GM21529 (cell line): Measurements from ENCODE around the gene MDN1.

Experiments
- ATAC-seq: cut with Tn5 transposase; IDR thresholded peaks from one replicate; pipeline ENCODE4 v1.9.1; 2021; ENCODE audit not compliant: unreplicated experiment

MDN1 gene

GRCh38 chr6:89695667-89696066 is 123.9 kb downstream of the MDN1 start:
- ATAC-seq = no peak

GRCh38 chr6:89694428-89694827 is 125.2 kb downstream of the MDN1 start:
- no peak for ATAC-seq

GRCh38 chr6:89693207-89693606 is 126.4 kb downstream of the MDN1 start:
- no peak for ATAC-seq

DNA sequence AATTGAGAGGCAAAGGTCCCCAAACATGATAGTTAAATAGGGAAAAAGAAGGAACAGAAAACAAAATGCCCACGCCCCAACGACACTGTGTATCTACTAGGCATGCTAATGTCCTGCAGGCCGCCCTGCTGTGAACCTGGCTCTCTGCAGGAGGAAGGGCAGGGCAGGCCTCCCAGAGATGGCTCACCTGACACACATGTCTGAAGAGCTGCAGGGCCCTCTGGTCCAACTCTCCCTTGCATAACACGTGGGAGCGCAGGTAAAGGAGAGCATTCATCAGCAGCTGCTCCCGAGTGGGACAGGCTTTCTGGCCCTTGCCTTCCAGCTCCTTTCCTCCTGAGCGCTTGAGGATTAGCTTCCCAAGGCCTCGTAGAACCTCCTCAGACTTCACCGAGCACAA is 127.3 kb downstream of the MDN1 start:
- ATAC-seq = no peak

- no peak for ATAC-seq
These were observed 128.7 kb downstream of the MDN1 start for GRCh38 chr6:89690944-89691324.

GRCh38 chr6:89689732-89690131 is 129.9 kb downstream of the MDN1 start:
- no peak for ATAC-seq

- no peak for ATAC-seq
These were observed 131.3 kb downstream of the MDN1 start for GRCh38 chr6:89688328-89688727.

GRCh38 chr6:89685311-89685710 is 134.3 kb downstream of the MDN1 start:
- no peak for ATAC-seq

- no peak for ATAC-seq
These were observed 136.6 kb downstream of the MDN1 start for GRCh38 chr6:89682991-89683390.

DNA sequence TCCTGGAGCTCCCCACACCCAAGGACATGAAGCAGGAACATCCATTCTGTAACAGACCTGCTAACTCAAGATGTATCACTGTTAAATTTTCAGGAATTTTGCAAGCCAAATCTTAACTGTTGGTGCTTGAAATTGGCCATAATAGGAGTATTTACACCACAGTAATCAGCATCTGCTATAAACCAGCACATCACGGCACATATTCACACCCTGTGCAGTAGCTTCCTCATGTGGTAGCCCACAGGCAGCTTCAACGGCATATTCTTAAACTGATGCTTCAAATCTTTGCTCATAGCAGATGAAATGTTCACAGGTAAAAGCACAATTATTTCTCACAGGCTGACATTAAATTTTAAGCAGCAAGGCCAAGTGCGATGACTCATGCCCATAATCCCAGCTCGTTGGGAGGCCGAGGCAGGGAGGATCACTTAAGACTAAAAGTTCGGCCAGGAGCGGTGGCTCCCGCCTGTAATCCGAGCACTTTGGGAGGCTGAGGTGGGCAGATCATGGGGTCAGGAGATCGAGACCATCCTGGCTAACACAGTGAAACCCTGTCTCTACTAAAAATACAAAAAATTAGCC is 137.5 kb downstream of the MDN1 start:
- ATAC-seq = no peak

DNA sequence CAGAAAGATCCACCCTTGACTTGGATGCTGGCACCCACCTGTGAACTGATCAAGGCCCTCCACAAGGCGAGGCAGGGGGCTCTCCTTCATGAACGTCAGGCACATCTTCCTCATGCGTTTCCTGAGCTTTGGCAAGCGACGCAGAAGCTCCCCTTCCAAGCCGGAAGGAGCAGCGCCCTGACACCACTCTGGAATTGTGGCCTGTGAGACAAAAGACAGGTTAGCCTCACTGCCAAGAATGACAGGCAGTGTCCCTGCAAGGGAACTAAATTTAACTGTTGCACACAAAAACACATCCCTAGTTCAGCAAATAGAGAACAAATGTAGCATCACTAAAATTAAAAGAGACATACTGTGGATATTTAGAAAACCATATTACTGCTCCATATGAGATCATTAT is 139.0 kb downstream of the MDN1 start:
- no peak for ATAC-seq

DNA sequence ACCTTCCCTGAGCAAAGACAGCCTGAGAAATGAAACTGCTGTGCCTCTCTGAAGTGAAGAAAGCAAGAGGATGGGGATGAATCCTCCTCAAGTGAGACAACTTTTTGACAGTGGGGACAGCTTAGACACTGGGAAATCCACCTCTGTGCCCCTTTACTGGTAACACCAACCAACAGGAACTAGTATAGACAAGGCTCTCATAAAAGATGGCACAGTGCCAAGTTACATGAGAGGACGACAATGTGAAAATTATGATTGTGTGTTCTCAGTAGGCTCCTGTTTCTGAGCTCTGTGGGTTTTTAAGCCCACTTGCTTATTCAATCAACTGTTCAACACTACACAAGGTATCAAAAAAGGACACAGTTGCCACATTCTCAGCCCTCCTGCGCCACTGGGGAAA is 139.4 kb downstream of the MDN1 start:
- no peak for ATAC-seq

DNA sequence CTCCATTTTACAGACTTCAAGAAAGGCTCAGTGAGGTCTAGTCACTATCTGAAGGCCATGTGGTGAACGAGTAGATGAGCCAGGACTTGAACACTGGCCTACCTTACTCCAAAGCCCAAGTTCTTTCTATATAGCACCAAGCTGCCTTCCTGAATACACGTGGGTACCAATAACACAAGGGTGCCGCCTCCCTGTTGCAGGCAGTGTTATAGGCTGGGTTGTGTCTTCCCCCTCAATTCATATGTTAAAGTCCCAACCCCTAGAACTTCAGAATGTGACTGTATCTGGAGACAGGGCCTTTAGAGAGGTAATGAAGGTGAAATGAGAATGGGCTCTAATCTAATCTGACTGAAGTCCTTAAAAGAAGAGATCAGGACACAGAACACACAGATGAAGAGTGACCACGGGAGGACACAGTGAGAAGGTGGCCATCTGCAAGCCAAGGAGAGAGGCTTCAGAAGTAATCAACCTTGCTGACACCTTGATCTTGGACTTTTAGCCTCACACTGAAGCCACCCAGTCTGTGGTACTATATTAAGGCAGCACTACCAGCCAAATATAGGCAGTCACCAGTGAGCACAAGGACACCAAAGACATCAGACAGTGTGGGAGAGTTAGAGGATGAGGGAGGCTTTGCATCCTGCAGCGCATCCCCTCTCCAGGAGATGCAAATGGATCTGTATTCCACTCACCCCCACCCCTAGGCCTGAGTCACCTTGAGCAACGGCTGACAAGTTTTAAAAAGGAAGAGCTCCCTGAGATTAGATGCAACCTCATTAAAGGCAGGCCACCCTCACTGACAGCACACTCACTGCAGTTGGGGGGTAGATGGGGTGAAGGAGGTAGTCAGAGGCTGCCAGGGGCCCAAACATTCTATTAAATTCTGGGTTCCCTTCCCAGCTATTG is 140.1 kb downstream of the MDN1 start:
- ATAC-seq = no peak

DNA sequence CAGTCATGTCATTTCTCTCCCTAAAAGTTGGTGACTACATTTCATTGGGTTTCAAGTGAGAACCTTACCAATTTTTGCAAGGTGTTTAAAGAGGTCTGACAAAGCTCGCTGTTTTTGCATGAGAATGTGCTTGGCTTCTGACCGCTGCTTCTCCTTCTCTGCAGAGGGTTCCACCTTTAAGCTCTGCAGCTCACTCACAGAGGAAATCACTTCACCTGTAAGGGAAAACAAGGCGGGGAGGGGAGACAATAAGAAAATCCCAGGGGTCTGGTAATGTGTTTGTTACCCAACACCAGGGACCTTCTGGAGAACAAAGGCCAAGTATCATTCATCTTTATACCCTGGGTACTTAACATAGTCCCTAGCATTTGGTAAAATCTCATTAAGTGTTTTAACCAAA is 141.1 kb downstream of the MDN1 start:
- no peak for ATAC-seq

DNA sequence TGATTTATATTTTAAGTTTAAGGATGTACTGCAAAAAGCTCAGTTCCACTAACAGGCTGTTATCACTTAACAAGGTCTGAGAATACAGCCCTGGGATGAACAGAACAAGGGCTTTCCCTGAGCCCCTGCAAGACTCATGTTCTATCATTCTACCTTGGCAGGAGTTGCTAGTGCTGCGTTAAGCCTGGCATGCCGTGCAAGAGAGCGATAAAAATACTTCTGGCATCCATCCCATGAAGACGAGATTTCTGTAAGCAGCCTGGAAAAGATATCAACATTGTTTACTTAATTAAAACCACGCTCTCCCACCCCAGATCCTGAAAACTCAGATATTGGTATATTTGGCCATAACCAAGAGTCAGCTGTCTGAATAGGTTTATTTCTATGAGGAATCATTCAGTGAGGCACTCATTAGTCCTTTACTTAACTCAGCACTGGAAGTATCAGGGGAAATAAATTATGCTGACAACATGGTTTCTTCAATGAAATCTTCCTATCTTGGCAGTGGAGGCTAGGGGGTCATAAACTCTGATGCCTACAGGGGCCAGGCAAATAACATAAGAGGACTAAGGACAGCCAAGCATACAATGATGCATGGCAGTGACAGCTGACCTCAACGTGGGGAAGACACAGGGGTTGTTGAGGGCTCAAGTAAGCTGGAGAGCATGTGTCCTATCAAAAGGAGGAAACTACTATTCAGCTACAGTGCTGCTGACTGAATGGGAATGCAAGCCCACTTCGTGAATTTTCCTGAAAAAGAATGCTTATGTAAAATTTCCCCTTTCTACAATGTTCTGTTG is 143.4 kb downstream of the MDN1 start:
- ATAC-seq = no peak

- ATAC-seq = no peak
These were observed 148.5 kb downstream of the MDN1 start for GRCh38 chr6:89670935-89671565.

DNA sequence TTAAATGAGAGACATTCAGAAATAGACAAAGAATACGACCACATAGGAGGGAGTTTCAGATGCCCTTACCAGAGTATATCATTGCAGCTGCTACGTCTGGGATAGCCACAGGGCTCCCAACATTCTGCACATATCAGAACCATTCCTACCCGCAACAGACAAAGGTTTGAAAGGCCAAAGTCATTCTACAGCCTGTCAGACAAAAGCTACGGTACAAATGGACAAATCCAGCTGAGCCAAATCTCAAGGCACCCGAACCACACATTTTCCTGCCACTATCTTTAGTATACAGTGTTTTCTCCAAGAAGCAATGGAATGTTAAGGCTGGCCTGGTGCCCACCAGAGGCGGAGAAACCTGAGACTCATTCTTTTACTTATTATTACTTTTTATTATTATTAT is 150.6 kb downstream of the MDN1 start:
- ATAC-seq = no peak

DNA sequence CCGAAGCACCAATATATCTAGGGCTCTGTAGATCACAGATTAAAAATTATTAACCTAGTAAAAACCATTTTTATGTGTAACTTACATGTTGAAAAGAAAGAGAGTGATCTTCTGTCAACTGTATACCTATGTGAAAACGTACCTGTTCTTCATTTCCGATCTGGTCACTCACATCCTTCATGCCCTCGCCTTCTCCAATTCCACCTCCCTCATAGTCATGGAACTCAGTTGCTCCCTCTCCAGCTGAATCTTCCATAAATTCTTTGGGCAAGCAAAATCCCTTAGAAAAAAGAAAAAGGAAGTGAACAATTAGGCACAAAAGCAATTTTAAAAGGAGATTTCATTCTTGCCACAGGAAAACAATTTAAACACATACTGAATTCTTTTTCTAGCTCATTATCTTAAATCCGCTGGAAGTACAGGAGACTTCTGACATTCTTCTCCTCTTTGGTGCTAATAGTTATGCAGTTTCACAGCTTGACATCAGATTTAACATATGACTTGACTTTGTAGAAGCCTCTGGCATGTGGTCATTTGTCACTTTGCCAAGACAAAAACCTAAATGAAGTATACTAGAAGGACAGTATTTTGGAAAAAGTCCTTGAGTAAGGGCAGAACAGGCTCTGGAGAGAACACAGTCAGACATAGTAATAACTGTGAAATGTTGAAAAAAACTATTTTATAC is 151.6 kb downstream of the MDN1 start:
- ATAC-seq = no peak

DNA sequence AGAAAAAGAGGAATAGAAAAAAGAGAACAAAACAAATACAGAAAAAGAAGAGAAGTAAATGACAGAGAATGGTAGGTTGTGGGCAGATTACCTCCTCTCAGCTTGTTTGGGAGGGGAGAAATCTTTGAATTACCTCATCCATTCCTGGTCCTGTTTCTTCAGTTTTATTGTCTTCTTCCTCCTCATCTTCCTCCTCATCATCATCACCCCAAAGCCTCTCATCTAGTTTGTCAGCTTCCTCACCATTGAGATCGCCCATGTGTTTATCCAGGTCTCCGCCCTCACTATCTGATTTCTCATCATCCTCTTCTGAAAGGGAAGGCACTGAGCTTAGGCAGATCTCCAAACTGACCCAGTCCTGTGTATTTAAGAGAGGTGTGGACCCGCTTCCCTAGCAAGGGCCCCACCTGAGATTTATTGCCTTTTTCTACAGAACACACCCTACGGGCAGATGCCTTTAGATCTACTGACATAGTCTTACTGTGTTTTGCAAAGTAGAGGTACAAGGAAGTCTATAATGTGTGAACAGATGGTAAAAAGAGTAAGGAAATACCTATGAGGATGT is 156.9 kb downstream of the MDN1 start:
- ATAC-seq = no peak

- no peak for ATAC-seq
These were observed 158.0 kb downstream of the MDN1 start for GRCh38 chr6:89661559-89661958.

DNA sequence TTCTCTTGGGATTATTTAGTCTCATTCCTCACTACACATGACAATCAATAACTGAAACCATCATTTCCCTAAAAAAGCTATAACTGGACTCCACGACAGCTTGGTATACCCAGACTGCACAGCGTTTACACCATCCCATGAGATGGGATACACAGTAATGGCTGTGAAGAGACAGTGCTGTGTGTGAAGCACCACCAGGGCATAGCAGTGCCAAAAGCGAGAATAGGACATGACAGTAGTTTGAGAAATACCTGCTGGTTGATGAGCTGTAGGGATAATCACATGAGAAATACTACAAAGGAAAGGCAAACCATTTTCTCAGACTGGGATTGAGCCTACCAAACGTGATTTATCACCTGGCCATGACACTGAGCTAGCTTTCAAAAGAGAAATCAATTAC is 158.6 kb downstream of the MDN1 start:
- no peak for ATAC-seq
